ENCODE data around the gene NDUFS3. TPM values are rescaled to one million over a fixed set of nuclear protein-coding genes. Genes with fewer than 3 reads are reported as not detected.
"Not testable (repeated sequence)": the region's sequence is repeated elsewhere in the genome, so short reads cannot be mapped to it uniquely, and the experiment has no call there.

NDUFS3 gene
- total RNA-seq, 1 donor from 2014 or later = 64.7 TPM

- no peak for DNase-seq (ENCODE audit: low read depth)
These were observed 18.4 kb upstream of the NDUFS3 start for GRCh38 chr11:47560426-47560825.

- DNase-seq (ENCODE audit: low read depth) = not testable (repeated sequence)
These were observed 16.5 kb upstream of the NDUFS3 start for GRCh38 chr11:47562393-47562792.

- not testable (repeated sequence) for DNase-seq (ENCODE audit: low read depth)
These were observed 14.5 kb upstream of the NDUFS3 start for GRCh38 chr11:47564366-47564765.

- no peak for DNase-seq (ENCODE audit: low read depth)
These were observed 13.9 kb upstream of the NDUFS3 start for GRCh38 chr11:47564933-47565339.

- DNase-seq (ENCODE audit: low read depth) = no peak
These were observed 13.3 kb upstream of the NDUFS3 start, which contains the start of gene PTPMT1 for GRCh38 chr11:47565340-47566148. TSS of gene PTPMT1 (plus strand) at chr11:47565599. CDS start at chr11:47565623, 24 bp downstream.

GRCh38 chr11:47566149-47566698, 12.7 kb upstream of the NDUFS3 start:
- DNase-seq (ENCODE audit: low read depth) = no peak

GRCh38 chr11:47569646-47570045, 9.2 kb upstream of the NDUFS3 start:
- no peak for DNase-seq (ENCODE audit: low read depth)

GRCh38 chr11:47570651-47571356, 8.1 kb upstream of the NDUFS3 start:
- no peak for DNase-seq (ENCODE audit: low read depth)

GRCh38 chr11:47571357-47571729, 7.5 kb upstream of the NDUFS3 start:
- no peak for DNase-seq (ENCODE audit: low read depth)

- no peak for DNase-seq (ENCODE audit: low read depth)
These were observed 7.0 kb upstream of the NDUFS3 start for GRCh38 chr11:47571895-47572294.

GRCh38 chr11:47572715-47573255, 6.1 kb upstream of the NDUFS3 start:
- no peak for DNase-seq (ENCODE audit: low read depth)

GRCh38 chr11:47573321-47573720, 5.6 kb upstream of the NDUFS3 start:
- DNase-seq (ENCODE audit: low read depth) = no peak

- DNase-seq (ENCODE audit: low read depth) = no peak
These were observed 1.3 kb upstream of the NDUFS3 start for GRCh38 chr11:47577460-47578041.

GRCh38 chr11:47583844-47584243, 5.0 kb downstream of the NDUFS3 start:
- DNase-seq (ENCODE audit: low read depth) = no peak

GRCh38 chr11:47586098-47586855, 7.4 kb downstream of the NDUFS3 start, which contains the start of gene FAM180B:
TSS of gene FAM180B (plus strand) at chr11:47586678. CDS start at chr11:47586769, 91 bp downstream.
- no peak for DNase-seq (ENCODE audit: low read depth)

- no peak for DNase-seq (ENCODE audit: low read depth)
These were observed 8.3 kb downstream of the NDUFS3 start for GRCh38 chr11:47587039-47587716.

- no peak for DNase-seq (ENCODE audit: low read depth)
These were observed 9.0 kb downstream of the NDUFS3 start for GRCh38 chr11:47587723-47588326.

- no peak for DNase-seq (ENCODE audit: low read depth)
These were observed 10.2 kb downstream of the NDUFS3 start for GRCh38 chr11:47589118-47589517.

- DNase-seq (ENCODE audit: low read depth) = no peak
These were observed 10.7 kb downstream of the NDUFS3 start for GRCh38 chr11:47589584-47589976.

Data from renal cortical epithelial cell (primary cell).